ENCODE data around the gene DUSP7. TPM values are rescaled to one million over a fixed set of nuclear protein-coding genes. Genes with fewer than 3 reads are reported as not detected.

DUSP7 gene
- total and polyA plus RNA-seq, 2 donors (not counting 3 experiments of a cell fraction or from before 2014, with no cell fraction given), result 29.2 to 37.7 TPM

DNA sequence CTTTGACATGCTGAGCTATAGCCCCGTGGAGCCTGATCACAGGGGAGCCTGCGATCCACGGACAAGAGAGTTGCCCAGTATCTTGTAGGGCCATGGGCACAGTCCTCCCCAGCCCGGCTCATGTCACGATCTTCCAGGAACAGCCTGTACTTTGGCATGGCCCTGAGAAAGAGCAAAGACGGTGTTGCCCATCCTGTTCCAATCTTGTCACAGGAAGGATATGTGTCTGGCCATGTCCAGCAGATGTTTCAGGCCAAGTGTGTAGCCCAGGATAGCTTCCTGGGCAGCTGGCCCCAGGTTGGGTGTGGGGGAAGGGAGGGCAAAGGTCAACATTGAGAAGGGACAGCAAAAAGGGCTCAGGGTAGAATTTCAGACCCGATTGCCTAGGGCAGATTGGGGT is 43.7 kb downstream of the DUSP7 start:
- TF ChIP-seq POLR2A (IDR thresholded peaks at IDR 0.05; ENCODE audit: low read depth, low read length), result no peak
- TF ChIP-seq FOS (IDR thresholded peaks at IDR 0.05; ENCODE audit: borderline replicate concordance, insufficient read depth, low read length), result no peak
- no peak for TF ChIP-seq MYC (IDR thresholded peaks at IDR 0.05; ENCODE audit: low read depth, low read length)
- TF ChIP-seq GATA2 (IDR thresholded peaks at IDR 0.05; ENCODE audit: insufficient read depth, insufficient read length, low read depth, low read length), result no peak
- no peak for TF ChIP-seq JUN (IDR thresholded peaks at IDR 0.05; ENCODE audit: borderline replicate concordance, insufficient read depth, insufficient read length, low read depth)
- no peak for TF ChIP-seq EZH2 (IDR thresholded peaks at IDR 0.05; ENCODE audit: borderline replicate concordance, low read depth, low read length, severe bottlenecking)
- TF ChIP-seq, protein P1, sequence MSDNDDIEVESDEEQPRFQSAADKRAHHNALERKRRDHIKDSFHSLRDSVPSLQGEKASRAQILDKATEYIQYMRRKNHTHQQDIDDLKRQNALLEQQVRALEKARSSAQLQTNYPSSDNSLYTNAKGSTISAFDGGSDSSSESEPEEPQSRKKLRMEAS (IDR thresholded peaks at IDR 0.05; ENCODE audit: insufficient read depth, insufficient read length), result no peak
- TF ChIP-seq, protein P2, sequence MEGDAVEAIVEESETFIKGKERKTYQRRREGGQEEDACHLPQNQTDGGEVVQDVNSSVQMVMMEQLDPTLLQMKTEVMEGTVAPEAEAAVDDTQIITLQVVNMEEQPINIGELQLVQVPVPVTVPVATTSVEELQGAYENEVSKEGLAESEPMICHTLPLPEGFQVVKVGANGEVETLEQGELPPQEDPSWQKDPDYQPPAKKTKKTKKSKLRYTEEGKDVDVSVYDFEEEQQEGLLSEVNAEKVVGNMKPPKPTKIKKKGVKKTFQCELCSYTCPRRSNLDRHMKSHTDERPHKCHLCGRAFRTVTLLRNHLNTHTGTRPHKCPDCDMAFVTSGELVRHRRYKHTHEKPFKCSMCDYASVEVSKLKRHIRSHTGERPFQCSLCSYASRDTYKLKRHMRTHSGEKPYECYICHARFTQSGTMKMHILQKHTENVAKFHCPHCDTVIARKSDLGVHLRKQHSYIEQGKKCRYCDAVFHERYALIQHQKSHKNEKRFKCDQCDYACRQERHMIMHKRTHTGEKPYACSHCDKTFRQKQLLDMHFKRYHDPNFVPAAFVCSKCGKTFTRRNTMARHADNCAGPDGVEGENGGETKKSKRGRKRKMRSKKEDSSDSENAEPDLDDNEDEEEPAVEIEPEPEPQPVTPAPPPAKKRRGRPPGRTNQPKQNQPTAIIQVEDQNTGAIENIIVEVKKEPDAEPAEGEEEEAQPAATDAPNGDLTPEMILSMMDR (IDR thresholded peaks at IDR 0.05; ENCODE audit: extremely low read depth in 1 of 2, insufficient read depth in 1 of 2, low read depth in 1 of 2, low read length in 2 of 2), result no peak
- TF ChIP-seq POLR2AphosphoS5 (IDR thresholded peaks at IDR 0.05; ENCODE audit: insufficient read depth, low read depth, low read length), result no peak
- POLR2A ChIA-PET, result interaction anchor here (0.8 to 1.2 kb wide), 3 partner anchors 34 to 44 kb away, joined by 3 to 4 read pairs (median 3); partner anchors contain the start of gene DUSP7
- H3K27ac ChIP-seq (ENCODE audit: insufficient read depth, low read depth, low read length), result no peak overlapping the region
- H4K20me1 ChIP-seq (replicated peaks; ENCODE audit: control insufficient read depth, extremely low read depth, insufficient read depth, low read length), result no peaks in the 10 kb centered on the region
- no peaks in the 10 kb centered on the region for H3K9me1 ChIP-seq (replicated peaks; ENCODE audit: control insufficient read depth, extremely low read depth, insufficient read depth, low read length)
- FAIRE-seq (peak; percentile 21), DNase-seq (ENCODE audit: low read depth, low spot score) (no peak)
- no peaks in the 10 kb centered on the region for H3K9me3 ChIP-seq (replicated peaks; ENCODE audit: control insufficient read depth, insufficient read depth, low read length)
- H3K79me2 ChIP-seq (ENCODE audit: control insufficient read depth, insufficient read depth, low read length), result no peaks in the 10 kb centered on the region
- no peaks in the 10 kb centered on the region for H3K36me3 ChIP-seq (ENCODE audit: control insufficient read depth in 2 of 2, extremely low read depth in 1 of 2, insufficient read depth in 2 of 2, low read length in 2 of 2)
- H3K4me1 ChIP-seq (ENCODE audit: control insufficient read depth, extremely low read depth, insufficient read depth, low read length), result peaks cover 11% of the 10 kb centered on the region
- H3K9ac ChIP-seq (replicated peaks; ENCODE audit: extremely low read depth, insufficient read depth, low read length), result no peak overlapping the region
- peak overlapping the region; percentile 14 for H2AFZ ChIP-seq (ENCODE audit: low read depth, low read length)
- dilution Hi-C loops (cut with MboI; ENCODE audit: extremely low pct_ligation_motif_present, low sequenced_read_pairs) (no loop called here), intact Hi-C loops (cut with micrococcal nuclease) (loop anchor here (2.0 kb wide), 1 partner anchor 40 kb away; no protein-coding TSS in a partner anchor)
- H3K4me2 ChIP-seq (ENCODE audit: insufficient read depth, low read length), result no peak overlapping the region
- H3K27me3 ChIP-seq (ENCODE audit: control insufficient read depth in 2 of 2, insufficient read depth in 2 of 2, low read length in 2 of 2), result no peaks in the 10 kb centered on the region
- CTCF ChIA-PET, result interaction anchor here (0.8 to 5.8 kb wide), 6 partner anchors 8 to 105 kb away, joined by 3 to 59 read pairs (median 5); partner anchors contain the start of gene DUSP7
- H3K4me3 ChIP-seq (replicated peaks in 1 of 3; ENCODE audit: insufficient read depth in 1 of 3, low read depth in 1 of 3, low read length in 3 of 3), result no peak overlapping the region
- BruUV-seq (replicated peaks), result no TSS peak
